Measurements from ENCODE around the gene NEMP1.
"Not testable (repeated sequence)": the region's sequence is repeated elsewhere in the genome, so short reads cannot be mapped to it uniquely, and the experiment has no call there.

Gene NEMP1, protein sequence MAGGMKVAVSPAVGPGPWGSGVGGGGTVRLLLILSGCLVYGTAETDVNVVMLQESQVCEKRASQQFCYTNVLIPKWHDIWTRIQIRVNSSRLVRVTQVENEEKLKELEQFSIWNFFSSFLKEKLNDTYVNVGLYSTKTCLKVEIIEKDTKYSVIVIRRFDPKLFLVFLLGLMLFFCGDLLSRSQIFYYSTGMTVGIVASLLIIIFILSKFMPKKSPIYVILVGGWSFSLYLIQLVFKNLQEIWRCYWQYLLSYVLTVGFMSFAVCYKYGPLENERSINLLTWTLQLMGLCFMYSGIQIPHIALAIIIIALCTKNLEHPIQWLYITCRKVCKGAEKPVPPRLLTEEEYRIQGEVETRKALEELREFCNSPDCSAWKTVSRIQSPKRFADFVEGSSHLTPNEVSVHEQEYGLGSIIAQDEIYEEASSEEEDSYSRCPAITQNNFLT
- 27.9 to 249 (median 54.5) reads per million in 17 experiments for total RNA-seq

DNA sequence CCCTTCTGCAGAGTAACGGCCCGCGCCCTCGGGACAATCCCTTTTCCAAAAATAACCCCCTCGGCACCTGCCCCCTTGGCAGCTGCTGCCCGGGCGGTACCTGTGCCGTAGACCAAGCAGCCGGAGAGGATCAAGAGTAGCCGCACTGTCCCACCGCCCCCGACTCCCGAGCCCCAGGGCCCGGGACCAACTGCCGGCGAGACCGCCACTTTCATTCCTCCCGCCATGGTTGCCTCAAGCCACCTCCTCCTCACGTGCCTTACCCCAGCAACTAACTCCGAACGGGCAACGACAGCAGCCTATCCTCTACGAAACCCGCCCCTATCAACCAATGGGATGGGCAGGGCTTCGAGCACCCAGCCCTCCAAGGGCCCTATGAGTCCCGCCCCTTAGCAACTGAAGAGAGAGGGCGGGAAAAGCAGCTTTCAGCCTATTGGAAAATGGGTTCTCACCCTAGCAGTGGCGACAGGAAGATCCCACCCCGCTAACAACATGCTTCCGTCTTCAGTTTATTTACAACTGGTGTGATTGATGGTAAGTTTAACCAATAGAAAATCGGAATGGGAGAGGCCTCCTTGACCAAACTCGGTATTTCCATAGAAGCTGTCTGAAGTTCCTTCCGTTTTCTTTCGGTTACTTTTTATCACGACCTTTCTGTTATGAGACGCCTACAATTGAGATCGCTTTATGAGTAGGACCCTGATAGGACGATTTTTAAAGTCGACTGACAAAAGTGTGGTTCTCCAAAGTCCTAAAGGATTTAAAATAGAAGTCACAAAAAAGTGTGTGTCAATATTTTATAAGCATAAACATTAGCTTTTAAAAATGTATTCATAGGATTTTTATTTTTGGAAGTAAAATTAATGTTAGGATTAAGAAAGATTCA, at the start of gene NEMP1:
TSS of gene NEMP1 (minus strand) at position 273 of the 886 bp plus-strand sequence. CDS start at position 227, 46 bp downstream.
- peak; percentile 98 to 100 (median 99) for DNase-seq

DNA sequence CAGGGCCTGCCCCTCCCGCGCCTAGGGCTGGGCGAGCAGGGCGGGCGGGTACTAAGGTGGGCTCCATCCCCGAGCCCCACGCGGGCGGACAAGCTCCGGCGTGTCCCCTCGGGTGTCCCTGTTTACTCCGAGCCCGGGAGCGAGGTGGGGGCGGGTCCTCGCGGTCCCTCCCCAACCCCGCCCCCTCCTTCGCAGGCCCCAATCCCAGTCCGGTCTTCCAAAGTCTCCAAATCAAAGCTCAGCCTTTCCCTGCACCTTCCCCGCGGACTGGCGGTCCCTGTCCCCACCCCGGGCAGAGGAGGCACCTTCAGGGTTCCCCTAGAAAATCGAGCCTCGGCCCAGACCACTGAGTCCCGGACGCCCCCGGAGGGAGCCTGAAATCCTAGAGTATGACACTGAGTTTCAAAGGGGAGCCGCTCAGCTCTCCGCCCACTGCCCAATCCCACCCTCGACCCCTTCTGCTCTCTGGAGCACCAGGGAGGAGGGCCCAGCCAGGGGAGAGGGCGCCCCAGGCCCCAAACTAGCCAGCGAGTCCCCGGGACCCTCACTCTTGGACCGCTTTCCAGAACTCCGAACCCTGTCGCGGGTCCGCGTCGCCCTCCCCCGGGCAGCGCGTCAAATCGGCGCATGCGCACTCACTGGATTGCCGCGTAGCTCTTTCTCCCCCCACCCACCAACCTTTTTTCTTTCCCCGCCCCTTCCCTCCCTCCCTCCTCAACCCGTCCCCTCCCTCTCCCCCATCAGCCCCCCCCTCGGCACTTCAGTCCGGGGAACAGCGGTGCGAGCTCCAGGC, 49.3 kb upstream of the NEMP1 start, which contains the start of gene LRP1:
TSS of gene LRP1 (plus strand) at position 758 of the 793 bp plus-strand sequence. CDS start 482 bp downstream, outside the sequence.
- peak; percentile 88 to 96 (median 91) for DNase-seq

DNA sequence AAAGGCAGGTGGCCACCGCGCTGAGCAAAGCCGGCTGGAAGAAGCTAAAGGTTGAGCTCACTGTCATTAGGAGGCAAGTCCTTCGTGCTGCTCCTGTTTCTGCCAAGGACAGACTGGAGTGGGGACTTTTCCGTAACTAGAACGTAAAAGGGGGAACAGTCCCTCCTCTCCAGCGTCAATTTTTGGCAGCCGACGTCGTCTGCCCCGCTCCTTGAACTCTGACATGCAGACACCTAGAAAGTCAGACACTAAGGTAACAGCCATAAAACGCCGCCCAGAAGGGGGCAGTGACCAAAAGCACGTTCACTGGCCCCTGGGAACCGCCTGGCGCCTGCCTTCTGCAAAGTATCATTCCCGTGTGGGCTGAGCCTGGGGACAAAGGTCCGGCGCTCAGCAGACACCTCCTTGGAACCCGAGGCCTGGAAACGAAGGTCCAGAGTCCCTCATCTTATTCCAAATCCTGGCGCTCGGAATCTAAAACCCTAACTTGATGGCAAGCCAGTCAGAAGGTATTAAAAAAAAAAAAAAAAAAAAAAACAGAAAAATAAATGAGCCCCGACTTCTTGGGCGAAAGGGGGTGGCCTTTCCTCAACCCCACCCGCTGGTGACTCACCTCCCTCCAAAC, 48.6 kb upstream of the NEMP1 start:
- DNase-seq = peak; percentile 71 to 88 (median 78)

DNA sequence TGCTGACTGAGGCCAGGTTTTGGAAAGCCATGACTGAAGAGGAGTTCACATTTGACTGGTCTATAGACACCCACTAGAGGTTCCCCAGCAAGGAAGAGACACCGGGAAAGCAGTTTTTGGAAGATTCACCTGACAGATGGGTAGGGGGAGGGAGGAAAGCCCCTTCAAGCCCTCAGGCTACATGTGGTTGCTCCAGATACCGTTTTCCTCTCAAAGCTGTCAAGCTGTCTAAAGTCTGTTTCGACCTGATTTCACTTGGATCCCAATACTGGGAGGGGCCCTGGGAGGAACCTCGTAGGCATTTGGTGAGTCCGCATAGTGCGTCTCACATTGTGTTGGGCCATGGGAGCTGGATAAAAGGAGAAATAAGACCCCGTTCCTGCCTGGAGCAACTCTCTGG, 48.0 kb upstream of the NEMP1 start:
- no peak for DNase-seq

DNA sequence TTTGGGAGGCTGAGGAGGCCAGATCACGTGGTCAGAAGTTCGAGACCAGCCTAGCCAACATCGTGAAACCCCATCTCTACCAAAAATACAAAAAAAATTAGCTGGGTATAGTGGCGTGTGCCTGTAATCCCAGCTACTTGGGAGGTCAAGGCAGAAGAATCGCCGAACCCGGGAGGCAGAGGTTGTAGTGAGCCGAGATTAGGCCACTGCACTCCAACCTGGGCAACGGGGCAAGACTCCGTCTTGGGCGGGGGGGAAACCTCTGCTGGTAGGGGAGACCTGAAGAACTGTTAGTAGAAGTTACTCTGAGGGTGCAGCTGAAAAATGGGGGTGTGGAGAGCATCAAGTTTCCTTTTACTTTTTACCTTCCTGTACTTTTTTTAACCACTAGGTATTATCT, 47.5 kb upstream of the NEMP1 start:
- no peak for DNase-seq

DNA sequence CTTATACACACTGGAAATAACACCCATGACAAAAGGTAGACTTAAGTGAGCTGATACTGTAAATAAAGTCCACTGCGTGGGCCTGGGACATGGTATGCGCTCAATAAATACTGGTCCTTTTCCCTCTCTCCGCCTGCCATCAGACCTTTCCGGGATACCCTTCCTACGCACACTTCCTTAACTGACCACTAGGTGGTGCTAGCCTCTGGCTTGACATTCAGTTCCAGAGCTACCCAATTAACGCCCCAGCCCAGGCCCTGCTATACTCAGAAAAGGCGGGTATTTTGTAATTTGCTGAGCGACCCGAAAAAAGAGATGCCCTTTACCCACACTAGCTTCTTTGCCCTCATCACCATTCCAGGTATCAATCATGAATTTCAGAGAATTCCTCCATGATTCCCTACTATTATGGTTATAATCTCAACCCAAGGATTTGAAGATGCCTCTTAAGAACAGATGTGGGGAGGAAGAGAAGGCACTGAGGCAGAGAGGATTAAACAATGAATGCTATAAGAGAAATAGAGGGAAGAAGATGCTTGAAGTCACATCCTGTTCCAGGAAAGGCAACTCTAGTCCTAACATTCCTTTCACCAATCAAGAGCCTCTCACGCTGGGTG, 45.8 kb upstream of the NEMP1 start:
- peak; percentile 88 to 92 (median 91) for DNase-seq

DNA sequence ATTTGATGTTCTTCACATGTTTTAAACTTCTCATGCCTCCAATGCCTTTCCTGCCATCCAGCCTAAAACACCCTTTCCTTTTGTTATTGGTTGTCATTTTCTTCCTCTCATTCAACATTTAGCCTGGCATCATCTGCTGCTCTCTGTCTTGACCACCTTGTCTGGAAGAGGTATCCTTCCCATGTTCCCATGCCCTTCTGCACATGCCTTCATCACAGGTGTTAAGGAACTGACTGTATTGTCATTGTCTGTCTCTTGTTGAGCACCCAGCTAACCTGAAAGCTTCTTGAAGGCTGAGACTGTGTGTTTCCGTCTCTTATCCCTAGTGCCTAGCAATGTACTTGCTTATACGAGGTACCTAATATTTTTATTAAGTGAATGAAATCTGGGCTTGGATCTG, 45.2 kb upstream of the NEMP1 start:
- DNase-seq = no peak

DNA sequence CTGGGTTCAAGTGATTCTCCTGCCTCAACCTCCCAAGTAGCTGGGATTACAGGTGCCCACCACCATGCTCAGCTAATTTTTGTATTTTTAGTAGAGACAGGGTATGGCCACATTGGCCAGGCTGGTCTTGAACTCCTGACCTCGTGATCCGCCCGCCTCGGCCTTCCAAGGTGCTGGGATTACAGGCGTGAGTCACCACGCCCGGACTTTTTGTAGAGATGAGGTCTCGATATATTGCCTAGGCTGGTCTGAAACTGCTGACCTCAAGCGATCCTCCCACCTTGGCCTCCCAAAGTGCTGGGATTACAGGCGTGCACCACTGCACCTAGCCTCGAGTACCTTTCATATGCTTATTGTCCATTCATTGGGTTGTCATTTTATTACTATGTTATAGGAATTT, 42.1 kb upstream of the NEMP1 start:
- not testable (repeated sequence) for DNase-seq

DNA sequence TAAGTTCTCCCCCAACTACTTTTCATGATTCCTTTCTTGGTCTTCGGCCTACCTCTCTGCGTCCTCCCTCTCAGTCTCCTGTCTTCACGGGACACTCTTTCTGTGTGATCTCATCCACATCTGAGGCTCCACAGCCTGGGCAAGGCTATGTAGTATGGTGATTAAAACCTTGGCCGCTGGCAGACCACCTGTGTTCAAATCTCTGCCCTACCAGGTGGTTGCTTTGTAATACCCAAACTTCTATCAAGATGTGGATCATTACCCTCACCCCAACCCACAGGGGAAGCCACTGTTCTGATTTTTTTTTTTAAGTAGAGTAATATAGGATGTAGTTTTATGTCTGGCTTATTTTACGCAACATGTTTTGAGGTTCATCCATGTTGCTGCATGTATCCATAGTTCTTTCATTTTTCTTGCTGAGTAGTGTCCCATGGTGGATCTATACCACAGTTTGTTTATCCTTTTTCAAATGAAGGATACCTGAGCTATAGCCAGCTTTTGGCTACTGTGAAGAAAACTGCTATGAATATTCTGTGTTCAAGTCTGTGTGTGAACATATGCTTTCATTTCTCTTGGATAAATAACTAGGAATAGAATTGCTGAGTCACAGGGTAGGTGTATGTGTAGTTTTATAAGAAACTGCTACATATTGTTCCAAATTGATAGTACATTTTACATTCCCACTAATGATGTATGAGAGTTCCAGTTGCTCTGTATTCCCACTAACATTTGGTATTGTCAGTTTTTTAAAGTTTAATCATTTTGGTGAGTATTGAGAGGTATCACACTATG, 40.9 kb upstream of the NEMP1 start:
- no peak for DNase-seq

DNA sequence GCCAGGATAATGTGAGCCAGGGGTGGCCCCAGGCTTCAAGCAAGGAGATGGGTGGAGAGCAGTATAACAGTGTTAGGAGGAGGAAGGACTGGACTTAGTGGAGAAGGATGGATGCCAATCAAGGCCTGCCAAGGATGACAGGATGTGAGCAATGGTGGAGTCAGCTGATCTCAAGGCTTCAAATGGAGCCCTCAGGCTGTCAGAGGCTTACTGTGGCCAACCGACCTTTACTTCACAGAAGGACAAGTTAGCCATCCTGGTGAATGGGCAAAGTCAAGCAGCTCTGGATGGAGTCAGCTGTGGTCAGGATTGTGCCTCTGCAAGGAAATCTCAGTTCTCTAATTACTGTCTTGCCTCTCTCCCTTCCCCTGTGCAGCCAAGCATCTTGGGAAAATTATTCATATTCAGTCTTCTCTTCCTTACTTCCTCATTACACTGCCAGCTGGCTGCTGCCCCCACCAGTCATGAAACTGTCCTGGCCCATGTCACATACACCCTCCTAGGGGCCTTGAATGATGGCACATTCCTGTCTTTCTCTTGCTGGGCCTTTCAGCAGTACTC, 40.2 kb upstream of the NEMP1 start:
- DNase-seq = peak; percentile 78 to 92 (median 86)

DNA sequence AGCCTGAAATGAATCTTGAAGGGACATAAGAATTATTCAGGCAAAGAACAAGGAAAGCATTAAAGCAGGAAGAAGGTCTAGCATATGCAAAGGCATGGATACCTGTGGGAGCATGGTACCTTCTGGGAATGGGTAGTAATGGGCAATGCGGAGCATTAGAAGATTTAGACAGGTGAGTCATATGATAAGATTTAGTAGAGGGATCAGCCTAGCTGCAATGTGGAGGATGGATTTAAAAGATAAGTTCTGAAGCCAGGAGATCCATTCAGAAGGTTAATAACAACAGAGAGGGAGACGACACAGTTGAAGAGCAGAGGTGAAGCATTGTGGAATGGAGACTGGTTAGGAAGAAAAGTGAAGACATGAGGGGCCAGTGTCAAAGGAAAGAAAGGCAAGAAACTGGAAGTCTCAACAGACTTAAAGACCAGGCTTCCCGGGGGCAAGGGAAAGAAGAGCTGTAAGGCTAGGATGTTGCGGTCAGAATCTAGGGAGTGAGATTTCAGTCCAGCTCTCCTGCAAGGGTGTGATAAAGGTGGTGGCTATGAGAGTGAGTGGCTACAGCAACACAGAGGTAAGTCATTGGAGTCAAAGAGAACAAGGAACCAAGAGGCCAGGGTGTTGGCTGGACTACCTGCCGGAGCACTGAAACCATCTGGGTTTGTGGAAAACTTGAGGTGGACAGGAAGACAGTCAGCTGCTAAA, 38.1 kb upstream of the NEMP1 start:
- DNase-seq = no peak

DNA sequence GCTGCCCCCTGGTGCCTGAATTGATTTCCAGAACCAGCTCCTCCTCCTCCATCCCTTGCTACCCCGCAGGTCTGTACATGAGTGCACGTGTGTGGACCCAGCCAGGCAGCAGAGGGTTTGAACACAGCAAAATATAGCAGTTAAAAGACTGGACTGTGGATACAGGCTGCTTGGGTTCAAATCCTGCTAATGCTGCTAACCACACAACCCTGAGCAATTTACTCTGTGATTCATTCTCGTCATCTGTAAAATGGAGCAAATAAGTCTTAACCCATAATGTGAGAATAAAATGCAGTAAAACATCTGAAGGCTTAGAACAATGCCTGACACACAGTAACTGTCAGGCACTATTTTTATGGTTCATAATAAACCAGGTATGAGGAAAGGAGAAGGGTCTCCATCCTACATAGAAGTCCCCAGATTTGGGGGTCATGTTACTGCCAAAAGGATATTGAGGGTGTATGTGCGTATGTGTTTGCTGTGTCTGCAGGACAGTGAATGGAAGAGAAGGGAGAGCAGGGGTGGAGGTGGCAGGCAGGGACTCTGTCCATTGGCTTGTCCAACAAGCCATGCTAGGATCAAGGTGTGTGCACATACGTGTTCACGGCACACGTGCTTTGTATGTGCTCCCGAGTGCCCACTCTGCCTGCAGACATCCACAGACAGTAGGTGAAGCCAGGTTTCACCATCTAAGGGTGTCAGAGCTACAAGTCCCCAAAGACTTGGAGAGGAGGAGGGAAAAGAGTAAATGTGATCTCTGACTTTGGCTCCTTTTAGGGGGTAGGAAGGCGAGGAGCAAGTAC, 34.1 kb upstream of the NEMP1 start:
- DNase-seq = peak in 1 of 4 experiments; percentile 86

DNA sequence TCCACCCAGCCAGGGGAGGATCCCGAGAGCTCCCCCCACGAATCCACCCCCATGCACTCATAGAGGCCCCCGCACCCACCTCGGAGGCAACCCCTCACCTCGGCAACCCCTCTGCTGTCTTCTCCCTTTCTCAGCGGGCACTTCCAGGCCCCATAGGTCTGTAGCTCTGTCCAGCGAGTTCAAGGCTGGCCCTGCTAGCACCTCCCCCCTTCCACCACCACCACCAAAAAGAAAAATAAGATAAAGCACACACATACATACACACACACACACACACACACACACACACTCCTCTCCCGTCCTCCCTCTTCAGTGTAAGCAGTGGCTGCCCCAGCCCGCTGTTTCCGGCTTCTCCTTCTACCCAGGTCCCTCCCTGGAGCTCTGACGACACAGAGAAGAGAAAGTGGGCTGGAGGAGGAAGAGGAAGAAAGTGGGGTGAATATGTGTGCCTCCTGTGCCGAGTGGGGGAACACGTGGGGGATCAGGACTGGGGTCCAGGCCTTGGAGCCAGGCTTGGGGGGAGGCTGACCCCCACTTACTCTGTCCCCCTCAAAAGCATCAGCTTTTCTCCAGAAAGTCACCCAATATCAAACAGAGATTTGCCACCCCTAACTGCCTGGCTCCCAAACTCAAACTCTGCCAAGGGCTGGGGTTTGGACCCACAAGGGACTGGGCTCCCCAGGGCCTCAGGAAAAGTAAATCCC, 32.6 kb upstream of the NEMP1 start, which contains the start of gene STAT6:
TSS of gene STAT6 (minus strand) at position 332 of the 704 bp plus-strand sequence. CDS start 3,084 bp downstream, outside the sequence.
- DNase-seq = peak; percentile 89 to 96 (median 94)

DNA sequence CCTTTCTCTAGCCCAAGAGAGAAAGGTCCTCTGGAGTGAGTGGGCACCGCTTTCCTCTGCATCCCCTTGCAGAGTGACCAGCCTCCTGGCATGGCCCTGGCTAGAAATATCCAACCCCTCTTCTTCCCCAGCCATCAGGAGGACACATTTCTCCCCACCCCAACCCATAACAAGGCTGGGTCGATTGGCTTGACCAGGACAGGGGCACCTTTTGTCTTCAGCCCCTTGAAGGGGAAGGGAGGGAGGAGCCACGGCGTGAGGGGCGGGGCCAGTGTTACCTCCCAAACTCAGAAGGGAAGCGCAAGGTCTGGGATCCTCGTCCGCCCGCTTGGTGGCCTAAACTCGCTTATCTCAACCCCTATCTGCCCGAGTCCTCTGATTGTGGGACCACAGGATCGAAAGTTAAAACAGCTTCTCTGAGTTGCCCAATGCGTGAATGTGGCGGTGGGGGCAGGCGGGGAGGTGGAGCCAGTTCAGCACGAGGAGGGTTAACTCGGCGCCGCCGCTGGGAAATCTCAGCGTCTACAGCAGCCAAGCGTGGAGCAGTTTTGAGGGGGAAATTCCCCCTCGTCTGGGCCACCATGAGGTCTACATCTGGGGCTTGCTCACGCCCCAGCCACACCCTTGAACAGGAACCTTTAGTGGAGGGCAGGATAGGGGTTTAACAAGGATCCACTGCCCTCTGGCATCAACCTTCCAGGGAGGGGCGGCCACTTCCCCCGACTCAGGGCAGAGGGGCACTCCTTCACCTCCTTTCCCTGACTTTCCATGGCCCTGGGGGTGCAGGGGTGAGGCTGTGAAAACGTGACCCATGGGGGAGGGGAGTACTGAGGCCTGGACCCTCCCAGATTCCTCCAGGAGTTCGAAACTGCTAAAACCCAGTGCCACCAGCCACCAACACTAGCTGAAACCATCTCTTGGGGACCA, 31.8 kb upstream of the NEMP1 start:
- DNase-seq = peak; percentile 52 to 80 (median 68)

DNA sequence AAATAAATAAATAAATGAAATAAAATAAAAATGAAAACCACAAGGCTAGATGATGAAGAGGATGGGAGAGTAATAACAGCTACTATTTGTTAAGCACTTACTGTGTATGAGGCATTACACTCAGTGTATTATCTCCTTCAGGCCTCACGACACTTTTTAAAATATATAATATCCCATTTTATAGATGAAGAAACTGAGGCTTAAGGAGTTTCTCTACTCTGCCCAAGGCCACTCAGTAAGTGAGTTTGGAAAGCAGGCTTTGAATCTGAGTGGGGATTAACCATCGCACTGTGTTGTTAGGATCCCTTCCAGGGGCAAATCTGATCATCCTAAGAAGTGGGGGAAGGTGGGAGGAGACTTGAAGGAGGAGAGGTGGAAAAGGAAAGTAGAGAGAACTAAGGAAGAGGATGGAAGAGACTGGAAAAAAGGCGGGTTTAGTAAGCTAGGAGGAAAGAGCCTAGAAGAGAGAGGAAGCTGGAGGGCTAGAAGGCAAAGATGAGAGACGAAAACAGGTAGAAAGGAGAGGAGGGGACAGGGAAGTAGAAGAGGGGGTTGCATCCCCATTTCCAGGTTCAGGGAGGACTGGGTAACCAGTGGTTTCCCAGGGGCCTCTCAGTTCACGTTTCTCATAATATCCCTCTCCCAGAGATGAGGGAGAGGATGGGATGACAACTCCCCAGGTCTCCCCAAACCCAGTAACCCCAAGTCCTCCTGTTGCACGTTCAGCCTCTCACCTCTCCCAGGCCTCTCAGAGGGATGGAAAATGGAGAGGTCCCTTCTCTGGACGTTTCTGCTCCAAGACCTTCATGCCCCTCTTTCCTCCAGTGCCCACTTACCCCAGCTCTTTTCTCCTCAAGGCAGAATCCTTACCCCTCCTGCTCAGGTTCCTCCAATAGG, 30.9 kb upstream of the NEMP1 start:
- peak in 1 of 4 experiments; percentile 1 for DNase-seq

Data from suppressor macrophage (primary cell).